HEK293T (cell line): ENCODE data around the gene MARCHF9.

ENCODE experiments used
- ARNT ChIP-seq: fragments of 450-650 bp; IDR thresholded peaks from 2 replicates; pipeline ENCODE4 v1.6.1; 2017; ENCODE audit warnings: mild to moderate bottlenecking
- BHLHE40 ChIP-seq: fragments of 450-650 bp; IDR thresholded peaks from 2 replicates; pipeline ENCODE4 v1.6.1; 2016; ENCODE audit warnings: mild to moderate bottlenecking, moderate library complexity, borderline replicate concordance
- CTBP1 ChIP-seq: fragments of 450-650 bp; IDR thresholded peaks from 2 replicates; pipeline ENCODE4 v1.6.1; 2016; ENCODE audit warnings: borderline replicate concordance
- ELF4 ChIP-seq: fragments of 450-650 bp; IDR thresholded peaks from 2 replicates; pipeline ENCODE4 v1.6.1; 2017; ENCODE audit warnings: antibody characterized with exemption
- FOXM1 ChIP-seq: fragments of 450-650 bp; IDR thresholded peaks from 2 replicates; pipeline ENCODE4 v1.6.1; 2017; ENCODE audit warnings: mild to moderate bottlenecking, borderline replicate concordance
- HDGF ChIP-seq: fragments of 450-650 bp; IDR thresholded peaks from 2 replicates; pipeline ENCODE4 v1.6.1; 2017; ENCODE audit warnings: antibody characterized with exemption, borderline replicate concordance

DNA sequence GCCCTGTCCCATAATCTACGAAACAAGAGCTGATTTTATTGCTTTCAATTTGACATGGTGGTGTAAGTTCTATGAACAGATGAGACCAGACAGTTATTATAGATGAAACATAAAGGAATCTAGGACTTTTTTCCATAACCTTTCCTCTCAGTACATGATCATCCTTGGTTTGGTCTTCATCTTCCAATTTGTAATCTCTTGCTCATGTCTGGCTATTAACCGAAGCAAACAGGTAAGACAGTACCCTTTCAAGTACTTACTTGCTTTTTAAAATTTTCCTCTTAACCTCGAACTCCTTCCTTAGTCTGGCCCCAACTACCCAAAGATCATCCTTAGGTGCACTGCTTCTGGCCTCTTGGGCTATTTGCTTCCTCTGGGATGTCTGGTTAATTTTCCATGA, 8.9 kb upstream of the MARCHF9 start:
- TF ChIP-seq ARNT (no peak), BHLHE40 (no peak), ELF4 (no peak), CTBP1 (no peak), HDGF (no peak), FOXM1 (no peak)
